Central memory CD4-positive, alpha-beta T cell (primary cell): ENCODE results near the gene C19orf81.
"Not testable (repeated sequence)": the region's sequence is repeated elsewhere in the genome, so short reads cannot be mapped to it uniquely, and the experiment has no call there.

Source experiments
- DNase-seq: peaks from one replicate; pipeline ENCODE4 v3.0.0; 2022
- total RNA-seq, 3 experiments: gene quantifications; one replicate each; lab custom pipeline; 2026; lab: John Stamatoyannopoulos, UW

C19orf81 gene
- total RNA-seq, result 0 to 0.19 (median 0.04) reads per million in 3 experiments

DNA sequence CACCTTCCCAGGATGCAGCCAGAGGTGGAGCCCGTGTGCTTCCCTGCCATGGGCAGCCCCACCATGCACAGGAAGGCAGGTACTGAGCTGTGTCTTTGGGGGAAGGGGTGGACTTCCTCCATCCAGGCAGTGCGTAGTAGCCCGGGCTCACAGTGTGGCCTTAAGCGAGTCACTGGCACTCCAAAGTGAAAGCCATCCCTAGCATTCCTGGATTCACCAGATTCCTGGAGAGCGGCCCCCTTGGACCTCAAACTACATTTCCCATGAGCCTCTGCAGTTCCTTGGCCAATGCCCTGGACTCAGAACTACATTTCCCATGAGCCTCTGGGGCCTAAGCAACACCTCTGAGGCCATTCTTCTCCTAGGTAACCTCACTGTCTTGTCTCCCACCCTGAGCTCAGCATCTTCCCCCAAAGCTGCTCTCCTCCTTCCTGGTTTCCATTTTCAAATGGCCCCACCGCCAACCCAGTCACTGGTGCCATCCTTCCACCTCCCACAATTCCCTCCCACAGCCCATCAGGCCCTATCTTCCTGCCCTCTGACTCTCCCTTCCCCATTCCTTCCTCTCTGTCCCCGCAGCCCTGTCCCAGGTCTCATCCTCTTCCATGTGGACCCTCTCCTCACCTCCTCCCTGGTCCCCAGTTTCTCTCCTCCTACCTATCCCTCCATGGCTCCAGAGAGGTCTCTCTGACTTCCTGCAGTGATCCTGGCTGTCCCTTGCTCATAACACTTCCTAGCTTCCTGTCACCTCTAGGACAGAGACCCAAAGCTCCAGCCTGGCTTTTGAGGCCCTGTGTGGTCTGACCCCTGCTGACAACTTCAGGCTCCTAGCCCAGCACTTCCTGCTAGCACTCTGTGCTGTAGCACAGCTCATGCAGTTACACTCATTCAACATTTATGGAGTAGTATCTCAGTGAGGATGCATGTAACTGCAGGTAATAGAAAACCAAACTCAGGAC, at the start of gene C19orf81:
Gene C19orf81 (plus strand): TSS at position 13 of the 959 bp plus-strand sequence. CDS start 0 bp downstream, at position 13.
- no peak for DNase-seq

GRCh38 chr19:50601407-50602088, 47.7 kb upstream of the C19orf81 start:
- no peak for DNase-seq

DNA sequence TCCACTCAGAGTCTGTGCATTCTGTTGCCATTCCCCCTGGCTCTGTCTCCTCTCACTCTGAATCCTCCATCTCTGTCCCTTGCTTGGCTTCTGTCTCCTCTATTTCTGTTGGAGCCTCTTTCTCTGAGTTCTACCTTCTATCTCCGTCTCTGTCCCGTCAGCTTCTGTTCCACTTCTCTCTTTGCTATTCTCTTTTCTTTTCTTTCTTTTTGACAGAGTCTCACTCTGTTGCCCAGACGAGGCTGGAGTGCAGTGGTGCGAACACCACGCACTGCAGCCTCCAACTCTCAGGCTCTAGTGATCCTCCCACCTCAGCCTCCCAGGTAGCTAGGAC, 47.2 kb upstream of the C19orf81 start:
- no peak for DNase-seq

DNA sequence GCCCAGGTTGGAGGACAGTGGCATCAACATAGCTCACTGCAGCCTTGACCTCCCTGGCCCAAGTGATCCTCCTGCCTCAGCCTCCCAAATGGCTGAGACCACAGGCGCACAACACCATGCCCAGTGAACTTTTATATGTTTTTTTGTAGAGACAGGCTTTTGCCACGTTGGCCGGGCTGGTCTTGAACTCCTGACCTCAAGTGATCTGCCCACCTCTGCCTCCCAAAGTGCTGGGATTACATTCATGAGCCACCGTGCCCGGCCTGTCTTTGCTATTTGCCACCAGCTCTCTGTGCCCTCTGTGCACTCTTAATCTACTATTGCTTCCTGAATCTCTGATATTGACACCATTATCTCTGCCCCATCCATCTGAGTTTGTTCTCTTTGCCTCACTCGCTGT, 46.7 kb upstream of the C19orf81 start:
- no peak for DNase-seq

GRCh38 chr19:50602935-50603334, 46.3 kb upstream of the C19orf81 start:
- no peak for DNase-seq

DNA sequence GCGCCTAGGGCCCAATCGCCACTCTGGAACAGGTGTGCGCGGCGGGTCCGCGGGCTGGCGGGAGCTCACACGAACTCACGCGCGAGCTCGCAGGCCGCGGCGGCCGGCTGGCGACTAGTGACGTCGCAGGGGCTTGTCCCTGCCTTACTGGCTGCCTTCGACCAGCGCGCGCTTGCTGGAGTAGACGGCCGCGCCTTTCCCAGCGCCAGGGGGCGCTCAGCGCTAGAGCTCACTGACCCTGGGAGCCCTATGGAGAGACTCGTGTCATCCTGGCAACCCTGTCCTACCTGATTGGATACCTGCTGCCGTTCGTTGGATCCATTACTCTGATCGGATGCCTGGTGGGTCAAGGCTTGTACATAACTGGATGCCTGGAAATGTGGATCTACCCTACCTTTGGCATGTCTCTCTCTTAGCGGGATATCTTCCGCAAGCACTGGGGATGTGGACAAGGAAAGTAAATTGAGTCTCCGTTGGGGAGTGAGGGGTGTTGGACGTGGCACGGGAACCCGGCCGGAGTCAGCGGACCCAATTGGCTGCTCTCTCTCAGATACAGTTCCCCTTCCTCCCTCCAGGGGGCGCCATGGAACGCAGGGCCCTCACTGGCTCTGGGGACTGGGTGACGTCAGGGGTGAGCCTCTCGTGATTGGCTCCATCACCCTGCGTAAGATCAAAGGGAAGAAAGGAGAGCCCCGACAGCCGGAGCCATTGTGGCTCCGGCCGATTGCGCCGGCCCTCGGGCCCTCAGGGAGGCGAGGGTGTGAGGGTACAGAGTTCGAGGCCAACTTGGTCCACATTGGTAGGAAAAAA, 44.8 kb upstream of the C19orf81 start:
- DNase-seq, result not testable (repeated sequence)

DNA sequence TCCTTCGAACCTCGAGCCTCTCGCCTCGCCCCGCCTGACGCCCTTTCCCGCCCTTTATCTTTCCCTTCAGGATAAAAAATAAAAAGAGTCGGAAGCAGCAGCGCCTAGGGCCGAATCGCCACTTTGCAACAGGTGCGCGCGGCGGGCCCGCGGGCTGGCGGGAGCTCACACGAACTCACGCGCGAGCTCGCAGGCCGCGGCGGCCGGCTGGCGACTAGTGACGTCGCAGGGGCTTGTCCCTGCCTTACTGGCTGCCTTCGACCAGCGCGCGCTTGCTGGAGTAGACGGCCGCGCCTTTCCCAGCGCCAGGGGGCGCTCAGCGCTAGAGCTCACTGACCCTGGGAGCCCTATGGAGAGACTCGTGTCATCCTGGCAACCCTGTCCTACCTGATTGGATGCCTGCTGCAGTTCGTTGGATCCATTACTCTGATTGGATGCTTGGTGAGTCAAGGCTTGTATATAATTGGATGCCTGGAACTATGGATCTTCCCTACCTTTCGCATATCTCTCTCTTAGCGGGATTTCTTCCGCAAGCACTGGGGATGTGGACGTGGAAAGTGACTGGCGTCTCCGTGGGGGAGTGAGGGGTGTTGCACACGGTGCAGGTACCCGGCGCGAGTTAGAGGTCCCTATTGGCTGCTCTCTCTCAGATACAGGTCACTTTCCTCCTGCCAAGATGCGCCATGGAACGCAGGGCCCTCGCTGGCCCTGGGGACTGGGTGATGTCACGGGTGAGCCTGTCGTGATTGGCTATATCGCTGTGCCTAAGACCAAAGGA, 43.0 kb upstream of the C19orf81 start:
- DNase-seq, result not testable (repeated sequence)

GRCh38 chr19:50607388-50607787, 41.9 kb upstream of the C19orf81 start:
- no peak for DNase-seq

- peak; percentile 56 for DNase-seq
Observed at GRCh38 chr19:50607874-50608785, 41.1 kb upstream of the C19orf81 start.

- DNase-seq, result not testable (repeated sequence)
Observed at GRCh38 chr19:50612504-50613404, 36.5 kb upstream of the C19orf81 start.

- not testable (repeated sequence) for DNase-seq
Observed at GRCh38 chr19:50618379-50618778, 30.9 kb upstream of the C19orf81 start.

DNA sequence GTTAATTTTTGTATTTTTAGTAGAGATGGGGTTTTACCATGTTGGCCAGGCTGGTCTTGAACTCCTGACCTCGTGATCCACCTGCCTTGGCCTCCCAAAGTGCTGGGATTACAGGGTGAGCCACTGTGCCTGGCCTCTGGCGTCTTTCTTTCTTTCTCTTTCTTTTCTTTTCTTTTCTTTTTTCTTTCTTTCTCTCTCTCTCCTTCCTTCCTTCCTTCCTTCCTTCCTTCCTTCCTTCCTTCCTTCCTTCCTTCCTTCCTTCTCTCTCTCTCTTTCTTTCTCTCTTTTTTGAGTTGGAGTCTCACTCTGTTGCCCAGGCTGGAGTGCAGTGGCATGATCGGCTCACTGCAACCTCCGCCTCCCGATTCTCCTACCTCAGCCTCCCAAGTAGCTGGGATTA, 30.1 kb upstream of the C19orf81 start:
- DNase-seq, result not testable (repeated sequence)

GRCh38 chr19:50620394-50620906, 28.8 kb upstream of the C19orf81 start:
- DNase-seq, result not testable (repeated sequence)

GRCh38 chr19:50624949-50625600, 24.2 kb upstream of the C19orf81 start:
- DNase-seq, result no peak

GRCh38 chr19:50626011-50626410, 23.2 kb upstream of the C19orf81 start:
- DNase-seq, result no peak

DNA sequence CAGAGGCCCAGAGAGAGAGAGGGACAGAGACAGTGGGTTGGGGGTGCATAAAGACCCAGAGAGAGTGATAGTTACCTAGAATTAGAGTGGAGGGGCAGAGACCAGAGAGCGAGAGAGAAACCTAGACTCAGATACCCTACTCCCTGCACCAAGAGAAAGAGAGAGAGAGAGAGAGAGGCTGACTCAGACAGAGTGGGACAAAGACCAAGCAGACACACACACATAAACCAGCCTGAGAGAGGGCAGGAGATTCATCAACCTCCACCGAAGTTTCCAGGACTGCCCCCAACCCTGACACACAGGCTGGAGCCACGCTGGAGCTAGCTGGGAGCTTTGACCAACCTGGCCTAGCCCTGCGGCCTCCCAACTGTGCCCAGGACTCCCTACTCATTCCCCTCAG, 22.4 kb upstream of the C19orf81 start:
- DNase-seq, result no peak

GRCh38 chr19:50628146-50628545, 21.1 kb upstream of the C19orf81 start:
- no peak for DNase-seq

GRCh38 chr19:50628551-50628950, 20.7 kb upstream of the C19orf81 start:
- no peak for DNase-seq

DNA sequence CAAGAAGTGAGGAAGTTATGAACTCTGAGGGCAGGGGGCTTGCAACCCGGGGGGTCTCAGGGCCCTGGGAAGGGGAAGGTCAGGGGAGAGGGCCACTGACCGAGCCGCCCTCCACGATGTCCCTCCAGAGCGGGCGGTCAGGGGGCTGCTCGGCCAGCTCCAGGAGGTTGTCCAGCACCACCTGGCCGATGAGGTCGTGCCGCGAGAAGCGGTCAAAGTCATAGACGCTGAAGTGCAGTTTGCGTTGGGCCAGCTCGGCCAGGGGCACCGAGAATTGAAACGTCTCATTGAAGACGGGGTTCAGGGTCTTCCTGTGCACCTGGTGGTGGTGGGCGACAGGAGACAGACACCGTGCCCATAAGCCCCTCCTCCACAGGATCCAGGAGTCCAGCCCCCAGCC, 20.1 kb upstream of the C19orf81 start:
- no peak for DNase-seq
